Measurements from ENCODE around the gene GNG7.
A peak's percentile ranks its signal among the peaks of the same experiment; 100 is the strongest.
"Not testable (repeated sequence)": the region's sequence is repeated elsewhere in the genome, so short reads cannot be mapped to it uniquely, and the experiment has no call there.

GNG7 gene

GRCh38 chr19:2542341-2543069 is 160.0 kb downstream of the GNG7 start:
- TF ChIP-seq CTCF (IDR thresholded peaks at IDR 0.05; ENCODE audit: insufficient read depth, low read depth, low read length, missing control alignments) = no peak
- peak; percentile 56 for DNase-seq (ENCODE audit: low read depth)
- no peak overlapping the region for H3K4me3 ChIP-seq (ENCODE audit: low read depth, low read length)

- no peak for DNase-seq (ENCODE audit: low read depth)
- no peak overlapping the region for H3K4me3 ChIP-seq (ENCODE audit: low read depth, low read length)
- no peak for TF ChIP-seq CTCF (IDR thresholded peaks at IDR 0.05; ENCODE audit: insufficient read depth, low read depth, low read length, missing control alignments)
These were observed 161.6 kb downstream of the GNG7 start for GRCh38 chr19:2540646-2541454.

- TF ChIP-seq CTCF (IDR thresholded peaks at IDR 0.05; ENCODE audit: insufficient read depth, low read depth, low read length, missing control alignments) = no peak
- no peak for DNase-seq (ENCODE audit: low read depth)
- no peak overlapping the region for H3K4me3 ChIP-seq (ENCODE audit: low read depth, low read length)
These were observed 162.2 kb downstream of the GNG7 start for GRCh38 chr19:2540251-2540645.

GRCh38 chr19:2538096-2538757 is 164.3 kb downstream of the GNG7 start:
- no peak for DNase-seq (ENCODE audit: low read depth)
- TF ChIP-seq CTCF (IDR thresholded peaks at IDR 0.05; ENCODE audit: insufficient read depth, low read depth, low read length, missing control alignments) = no peak
- no peak overlapping the region for H3K4me3 ChIP-seq (ENCODE audit: low read depth, low read length)

- H3K4me3 ChIP-seq (ENCODE audit: low read depth, low read length) = not testable (repeated sequence)
- peak; percentile 73 for DNase-seq (ENCODE audit: low read depth)
These were observed 164.9 kb downstream of the GNG7 start for GRCh38 chr19:2537584-2537983.

GRCh38 chr19:2536461-2536860 is 166.0 kb downstream of the GNG7 start:
- no peak for DNase-seq (ENCODE audit: low read depth)
- H3K4me3 ChIP-seq (ENCODE audit: low read depth, low read length) = no peak overlapping the region
- no peak for TF ChIP-seq CTCF (IDR thresholded peaks at IDR 0.05; ENCODE audit: insufficient read depth, low read depth, low read length, missing control alignments)

GRCh38 chr19:2534423-2535013 is 168.0 kb downstream of the GNG7 start:
- no peak overlapping the region for H3K4me3 ChIP-seq (ENCODE audit: low read depth, low read length)
- TF ChIP-seq CTCF (IDR thresholded peaks at IDR 0.05; ENCODE audit: insufficient read depth, low read depth, low read length, missing control alignments) = no peak
- DNase-seq (ENCODE audit: low read depth) = no peak
